Measurements from ENCODE around the gene ACOT7. TPM values are rescaled to one million over a fixed set of nuclear protein-coding genes. Genes with fewer than 3 reads are reported as not detected.

Gene ACOT7
- polyA plus RNA-seq, 1 donor: 28.8 TPM

GRCh38 chr1:6286266-6286665, 107.3 kb downstream of the ACOT7 start:
- H3K9me3 ChIP-seq (ENCODE audit: control insufficient read depth, low read depth, low read length): no peaks in the 10 kb centered on the region
- DNase-seq: no peak
- no peaks in the 10 kb centered on the region for H3K27me3 ChIP-seq (ENCODE audit: control insufficient read depth, insufficient read depth, low read length)
- H3K36me3 ChIP-seq (ENCODE audit: control insufficient read depth, insufficient read depth, low read length): no peaks in the 10 kb centered on the region
- H3K4me1 ChIP-seq (ENCODE audit: control insufficient read depth, insufficient read depth, low read length): peaks cover 18% of the 10 kb centered on the region
- no peak overlapping the region for H3K4me3 ChIP-seq (ENCODE audit: low read length)
- no peak overlapping the region for H3K27ac ChIP-seq (ENCODE audit: low read length)
- no CpG with 5 or more reads among the region's 8 CpGs for WGBS (ENCODE audit: insufficient coverage, low lambda C conversion rate)

GRCh38 chr1:6285336-6285735, 108.2 kb downstream of the ACOT7 start:
- Histone ChIP-seq H3K9me3 (ENCODE audit: control insufficient read depth, low read depth, low read length) (no peaks in the 10 kb centered on the region), H3K4me3 (ENCODE audit: low read length) (no peak overlapping the region), H3K4me1 (ENCODE audit: control insufficient read depth, insufficient read depth, low read length) (peaks cover 27% of the 10 kb centered on the region), H3K27ac (ENCODE audit: low read length) (no peak overlapping the region), H3K27me3 (ENCODE audit: control insufficient read depth, insufficient read depth, low read length) (no peaks in the 10 kb centered on the region), H3K36me3 (ENCODE audit: control insufficient read depth, insufficient read depth, low read length) (no peaks in the 10 kb centered on the region)
- no CpG with 5 or more reads among the region's 11 CpGs for WGBS (ENCODE audit: insufficient coverage, low lambda C conversion rate)
- no peak for DNase-seq

GRCh38 chr1:6282577-6283270, 110.8 kb downstream of the ACOT7 start:
- no peaks in the 10 kb centered on the region for H3K36me3 ChIP-seq (ENCODE audit: control insufficient read depth, insufficient read depth, low read length)
- DNase-seq: peak; percentile 80 to 88

GRCh38 chr1:6281511-6282402, 111.8 kb downstream of the ACOT7 start:
- DNase-seq: peak; percentile 94 to 97

More at GRCh38 chr1:6282577-6283270, 110.8 kb downstream of the ACOT7 start:
- no peaks in the 10 kb centered on the region for H3K9me3 ChIP-seq (ENCODE audit: control insufficient read depth, low read depth, low read length)
- H3K27me3 ChIP-seq (ENCODE audit: control insufficient read depth, insufficient read depth, low read length): no peaks in the 10 kb centered on the region
- H3K4me1 ChIP-seq (ENCODE audit: control insufficient read depth, insufficient read depth, low read length): peaks cover 51% of the 10 kb centered on the region
- H3K27ac ChIP-seq (ENCODE audit: low read length): peak overlapping the region; percentile 98
- H3K4me3 ChIP-seq (ENCODE audit: low read length): no peak overlapping the region
- WGBS (ENCODE audit: insufficient coverage, low lambda C conversion rate): no CpG with 5 or more reads among the region's 17 CpGs

GRCh38 chr1:6280761-6281451, 112.7 kb downstream of the ACOT7 start:
- H3K4me1 ChIP-seq (ENCODE audit: control insufficient read depth, insufficient read depth, low read length): peaks cover 68% of the 10 kb centered on the region
- peak in 1 of 2 donors; percentile 54 for DNase-seq
- no peaks in the 10 kb centered on the region for H3K36me3 ChIP-seq (ENCODE audit: control insufficient read depth, insufficient read depth, low read length)
- H3K27ac ChIP-seq (ENCODE audit: low read length): peak overlapping the region; percentile 98
- H3K27me3 ChIP-seq (ENCODE audit: control insufficient read depth, insufficient read depth, low read length): no peaks in the 10 kb centered on the region
- H3K9me3 ChIP-seq (ENCODE audit: control insufficient read depth, low read depth, low read length): no peaks in the 10 kb centered on the region
- no CpG with 5 or more reads among the region's 33 CpGs for WGBS (ENCODE audit: insufficient coverage, low lambda C conversion rate)
- H3K4me3 ChIP-seq (ENCODE audit: low read length): no peak overlapping the region

More at GRCh38 chr1:6281511-6282402, 111.8 kb downstream of the ACOT7 start:
- peaks cover 59% of the 10 kb centered on the region for H3K4me1 ChIP-seq (ENCODE audit: control insufficient read depth, insufficient read depth, low read length)
- no CpG with 5 or more reads among the region's 19 CpGs for WGBS (ENCODE audit: insufficient coverage, low lambda C conversion rate)
- H3K36me3 ChIP-seq (ENCODE audit: control insufficient read depth, insufficient read depth, low read length): no peaks in the 10 kb centered on the region
- peak overlapping the region; percentile 98 for H3K27ac ChIP-seq (ENCODE audit: low read length)
- H3K9me3 ChIP-seq (ENCODE audit: control insufficient read depth, low read depth, low read length): no peaks in the 10 kb centered on the region
- H3K4me3 ChIP-seq (ENCODE audit: low read length): no peak overlapping the region
- no peaks in the 10 kb centered on the region for H3K27me3 ChIP-seq (ENCODE audit: control insufficient read depth, insufficient read depth, low read length)

- WGBS (ENCODE audit: insufficient coverage, low lambda C conversion rate): no CpG with 5 or more reads among the region's 31 CpGs
- H3K9me3 ChIP-seq (ENCODE audit: control insufficient read depth, low read depth, low read length): no peaks in the 10 kb centered on the region
Observed at GRCh38 chr1:6279613-6280383, 113.8 kb downstream of the ACOT7 start.

GRCh38 chr1:6279066-6279465, 114.5 kb downstream of the ACOT7 start:
- Histone ChIP-seq H3K9me3 (ENCODE audit: control insufficient read depth, low read depth, low read length) (no peaks in the 10 kb centered on the region), H3K4me3 (ENCODE audit: low read length) (no peak overlapping the region), H3K27me3 (ENCODE audit: control insufficient read depth, insufficient read depth, low read length) (no peaks in the 10 kb centered on the region), H3K27ac (ENCODE audit: low read length) (no peak overlapping the region), H3K36me3 (ENCODE audit: control insufficient read depth, insufficient read depth, low read length) (no peaks in the 10 kb centered on the region), H3K4me1 (ENCODE audit: control insufficient read depth, insufficient read depth, low read length) (peaks cover 75% of the 10 kb centered on the region)
- no CpG with 5 or more reads among the region's 10 CpGs for WGBS (ENCODE audit: insufficient coverage, low lambda C conversion rate)
- DNase-seq: no peak

More at GRCh38 chr1:6279613-6280383, 113.8 kb downstream of the ACOT7 start:
- DNase-seq: no peak
- H3K4me3 ChIP-seq (ENCODE audit: low read length): no peak overlapping the region
- H3K4me1 ChIP-seq (ENCODE audit: control insufficient read depth, insufficient read depth, low read length): peaks cover 72% of the 10 kb centered on the region
- no peak overlapping the region for H3K27ac ChIP-seq (ENCODE audit: low read length)
- no peaks in the 10 kb centered on the region for H3K27me3 ChIP-seq (ENCODE audit: control insufficient read depth, insufficient read depth, low read length)
- H3K36me3 ChIP-seq (ENCODE audit: control insufficient read depth, insufficient read depth, low read length): no peaks in the 10 kb centered on the region

GRCh38 chr1:6278263-6278662, 115.3 kb downstream of the ACOT7 start:
- Histone ChIP-seq H3K27me3 (ENCODE audit: control insufficient read depth, insufficient read depth, low read length) (no peaks in the 10 kb centered on the region), H3K9me3 (ENCODE audit: control insufficient read depth, low read depth, low read length) (no peaks in the 10 kb centered on the region), H3K4me1 (ENCODE audit: control insufficient read depth, insufficient read depth, low read length) (peaks cover 83% of the 10 kb centered on the region), H3K4me3 (ENCODE audit: low read length) (no peak overlapping the region), H3K27ac (ENCODE audit: low read length) (no peak overlapping the region), H3K36me3 (ENCODE audit: control insufficient read depth, insufficient read depth, low read length) (no peaks in the 10 kb centered on the region)
- no CpG with 5 or more reads among the region's 9 CpGs for WGBS (ENCODE audit: insufficient coverage, low lambda C conversion rate)
- DNase-seq: peak in 1 of 2 donors; percentile 17

- Histone ChIP-seq H3K4me3 (ENCODE audit: low read length) (no peak overlapping the region), H3K4me1 (ENCODE audit: control insufficient read depth, insufficient read depth, low read length) (peaks cover 85% of the 10 kb centered on the region), H3K36me3 (ENCODE audit: control insufficient read depth, insufficient read depth, low read length) (peaks cover 4% of the 10 kb centered on the region), H3K27me3 (ENCODE audit: control insufficient read depth, insufficient read depth, low read length) (no peaks in the 10 kb centered on the region), H3K9me3 (ENCODE audit: control insufficient read depth, low read depth, low read length) (no peaks in the 10 kb centered on the region), H3K27ac (ENCODE audit: low read length) (peak overlapping the region; percentile 84)
- DNase-seq: no peak
- no CpG with 5 or more reads among the region's 20 CpGs for WGBS (ENCODE audit: insufficient coverage, low lambda C conversion rate)
Observed at GRCh38 chr1:6276811-6277555, 116.6 kb downstream of the ACOT7 start.

Data from large intestine (tissue), 3 donors.